Posterior cingulate gyrus (tissue), 11 donors: ENCODE data around the gene C1orf21.

Experiments
- DNase-seq, 10 donors: peaks; one replicate each; pipeline versions ENCODE4 v3.0.0 to v3.0.0-alpha.2; 2020 to 2021; ENCODE audit warnings: mixed read lengths in 3 of 10
- intact Hi-C: fragments of 100-400 bp; cut with DNase I; formaldehyde crosslinking; loops from one replicate; pipeline ENCODE4 v1.15.1; 2023

Gene C1orf21

GRCh38 chr1:184539580-184539979 is 152.8 kb downstream of the C1orf21 start:
- intact Hi-C loops = no loop called here
- no peak for DNase-seq

GRCh38 chr1:184541537-184542152 is 154.8 kb downstream of the C1orf21 start:
- no peak for DNase-seq
- intact Hi-C loops = no loop called here

- DNase-seq = no peak
- intact Hi-C loops = no loop called here
These were observed 155.5 kb downstream of the C1orf21 start for GRCh38 chr1:184542291-184542690.

- DNase-seq = no peak
These were observed 158.8 kb downstream of the C1orf21 start for GRCh38 chr1:184545601-184546000.

GRCh38 chr1:184552446-184552845 is 165.6 kb downstream of the C1orf21 start:
- DNase-seq = no peak
- intact Hi-C loops = no loop called here

More at GRCh38 chr1:184545601-184546000, 158.8 kb downstream of the C1orf21 start:
- intact Hi-C loops = no loop called here

GRCh38 chr1:184553845-184554244 is 167.0 kb downstream of the C1orf21 start:
- intact Hi-C loops = no loop called here
- DNase-seq = no peak

GRCh38 chr1:184555665-184556641 is 169.1 kb downstream of the C1orf21 start:
- peak in 3 of 10 donors; percentile 31 to 80 (median 72) for DNase-seq
- intact Hi-C loops = no loop called here

- no peak for DNase-seq
- intact Hi-C loops = no loop called here
These were observed 169.8 kb downstream of the C1orf21 start for GRCh38 chr1:184556665-184557064.

GRCh38 chr1:184557423-184558347 is 170.9 kb downstream of the C1orf21 start:
- DNase-seq = no peak
- intact Hi-C loops = no loop called here

GRCh38 chr1:184558691-184559090 is 171.9 kb downstream of the C1orf21 start:
- intact Hi-C loops = no loop called here
- DNase-seq = no peak

GRCh38 chr1:184559117-184559713 is 172.4 kb downstream of the C1orf21 start:
- no peak for DNase-seq
- intact Hi-C loops = no loop called here

- intact Hi-C loops = loop anchor here (10.0 kb wide), 2 partner anchors 178 to 488 kb away; partner anchors contain the start of gene C1orf21
- no peak for DNase-seq
These were observed 176.0 kb downstream of the C1orf21 start for GRCh38 chr1:184562806-184563205.

GRCh38 chr1:184563308-184563707 is 176.5 kb downstream of the C1orf21 start:
- DNase-seq = no peak
- intact Hi-C loops = loop anchor here (10.0 kb wide), 2 partner anchors 179 to 489 kb away; partner anchors contain the start of gene C1orf21

GRCh38 chr1:184567009-184567408 is 180.2 kb downstream of the C1orf21 start:
- intact Hi-C loops = loop anchor here (10.0 kb wide), 2 partner anchors 182 to 492 kb away; partner anchors contain the start of gene C1orf21
- no peak for DNase-seq

- no peak for DNase-seq
- intact Hi-C loops = loop anchor here (10.0 kb wide), 2 partner anchors 183 to 493 kb away; partner anchors contain the start of gene C1orf21
These were observed 180.8 kb downstream of the C1orf21 start for GRCh38 chr1:184567637-184568036.

GRCh38 chr1:184568148-184568547 is 181.3 kb downstream of the C1orf21 start:
- DNase-seq = no peak
- intact Hi-C loops = loop anchor here (10.0 kb wide), 2 partner anchors 183 to 493 kb away; partner anchors contain the start of gene C1orf21

GRCh38 chr1:184569106-184569505 is 182.3 kb downstream of the C1orf21 start:
- intact Hi-C loops = loop anchor here (10.0 kb wide), 2 partner anchors 184 to 494 kb away; partner anchors contain the start of gene C1orf21
- DNase-seq = no peak

- peak in 3 of 10 donors; percentile 59 to 75 (median 71) for DNase-seq
- intact Hi-C loops = no loop called here
These were observed 187.8 kb downstream of the C1orf21 start for GRCh38 chr1:184574588-184574987.

- intact Hi-C loops = loop anchor here (5.0 kb wide), 1 partner anchor 85 kb away; no protein-coding TSS in a partner anchor
These were observed 190.0 kb downstream of the C1orf21 start for GRCh38 chr1:184576822-184577221.

More at GRCh38 chr1:184576822-184577221, 190.0 kb downstream of the C1orf21 start:
- DNase-seq = no peak
